Epithelial cell of proximal tubule (primary cell): ENCODE data around the gene SPRR2A. TPM values are rescaled to one million over a fixed set of nuclear protein-coding genes. Genes with fewer than 3 reads are reported as not detected.
"Not testable (repeated sequence)": the region's sequence is repeated elsewhere in the genome, so short reads cannot be mapped to it uniquely, and the experiment has no call there.

ENCODE experiments used
- DNase-seq: peaks from one replicate; pipeline ENCODE4 v3.0.0-alpha.2; 2011; ENCODE audit warnings: low read depth
- H3K4me3 ChIP-seq: 2 replicates; pipeline ENCODE4 v1.5.1; 2011; ENCODE audit warnings: low read depth, mild to moderate bottlenecking, low read length
- CTCF ChIP-seq: conservative IDR thresholded peaks from 2 replicates; pipeline ENCODE4 v1.5.1; 2012; ENCODE audit warnings: low read depth, mild to moderate bottlenecking, low read length
- total RNA-seq: library from RNA; depleted of rRNA; stranded (reverse); fragments of >200 nt; gene quantifications from 2 replicates; pipeline ENCODE4 v1.2.3, GENCODE V29; 2015

Gene SPRR2A
- total RNA-seq, 1 donor from 2014 or later, result 0.92 TPM

- no peak overlapping the region for H3K4me3 ChIP-seq
- TF ChIP-seq CTCF, result no peak
- no peak for DNase-seq
Measured at GRCh38 chr1:153025797-153026196, 31.5 kb downstream of the SPRR2A start.

DNA sequence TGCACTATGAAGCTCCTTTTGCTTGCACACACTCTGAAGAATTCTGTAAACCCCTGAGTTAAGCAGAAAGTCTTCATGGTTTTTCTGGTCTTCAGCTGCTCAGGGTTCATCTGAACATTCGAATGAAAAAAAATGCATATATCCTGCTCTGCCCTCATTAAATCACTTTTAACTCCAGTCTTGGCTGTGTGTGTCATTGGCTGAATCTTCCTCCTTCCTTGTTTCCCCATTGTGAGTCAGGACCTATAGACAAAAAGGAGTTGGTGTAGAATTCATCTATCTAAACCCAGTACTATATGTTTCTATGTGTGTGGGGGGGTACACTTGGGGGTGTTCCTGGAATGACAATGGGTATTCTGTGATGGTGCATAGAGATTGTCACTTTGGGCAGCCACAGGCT, 32.9 kb downstream of the SPRR2A start:
- H3K4me3 ChIP-seq, result no peak overlapping the region
- DNase-seq, result no peak
- TF ChIP-seq CTCF, result no peak

DNA sequence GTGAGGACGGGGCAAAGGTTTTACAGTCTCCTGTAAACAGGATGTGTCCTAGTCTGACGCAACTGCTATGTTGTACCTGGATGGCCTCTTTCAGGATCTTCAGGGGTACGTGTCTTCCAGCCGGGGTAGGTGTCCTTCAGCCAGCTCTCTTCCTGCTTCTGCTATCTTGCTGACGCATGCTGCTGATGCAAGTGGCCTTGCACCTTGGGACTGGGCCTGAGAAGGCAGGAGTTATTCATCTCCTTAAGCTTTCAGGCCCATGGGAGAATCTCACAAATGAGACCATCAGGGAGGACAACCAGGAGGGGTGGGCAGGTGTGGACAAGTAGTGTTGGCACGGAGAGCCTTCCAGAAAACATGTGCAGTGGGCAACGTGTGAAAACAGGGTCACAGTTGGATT, 34.2 kb downstream of the SPRR2A start:
- TF ChIP-seq CTCF, result no peak

GRCh38 chr1:153022340-153022739, 35.0 kb downstream of the SPRR2A start:
- DNase-seq, result not testable (repeated sequence)

More for the DNA sequence above, 34.2 kb downstream of the SPRR2A start:
- DNase-seq, result no peak
- H3K4me3 ChIP-seq, result no peak overlapping the region

DNA sequence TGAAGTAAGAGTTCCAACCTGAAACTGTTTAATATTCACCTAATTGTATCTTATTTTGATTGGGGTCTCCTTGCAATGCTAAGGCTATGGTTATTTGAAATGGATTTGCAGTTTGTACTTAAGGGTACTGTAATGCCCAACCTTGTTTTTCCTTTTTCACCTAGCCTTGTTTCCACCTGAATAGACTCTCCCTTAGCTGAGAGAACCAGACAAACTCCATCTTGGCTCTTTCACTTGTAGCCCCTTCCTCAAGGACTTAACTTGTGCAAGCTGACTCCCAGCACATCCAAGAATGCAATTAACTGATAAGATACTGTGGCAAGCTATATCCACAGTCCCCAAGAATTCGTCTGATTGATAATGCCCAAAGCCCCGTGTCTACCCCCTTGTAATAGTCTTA, 35.5 kb downstream of the SPRR2A start:
- DNase-seq, H3K4me3 ChIP-seq: not testable (repeated sequence)

More at GRCh38 chr1:153022340-153022739, 35.0 kb downstream of the SPRR2A start:
- H3K4me3 ChIP-seq, result not testable (repeated sequence)

DNA sequence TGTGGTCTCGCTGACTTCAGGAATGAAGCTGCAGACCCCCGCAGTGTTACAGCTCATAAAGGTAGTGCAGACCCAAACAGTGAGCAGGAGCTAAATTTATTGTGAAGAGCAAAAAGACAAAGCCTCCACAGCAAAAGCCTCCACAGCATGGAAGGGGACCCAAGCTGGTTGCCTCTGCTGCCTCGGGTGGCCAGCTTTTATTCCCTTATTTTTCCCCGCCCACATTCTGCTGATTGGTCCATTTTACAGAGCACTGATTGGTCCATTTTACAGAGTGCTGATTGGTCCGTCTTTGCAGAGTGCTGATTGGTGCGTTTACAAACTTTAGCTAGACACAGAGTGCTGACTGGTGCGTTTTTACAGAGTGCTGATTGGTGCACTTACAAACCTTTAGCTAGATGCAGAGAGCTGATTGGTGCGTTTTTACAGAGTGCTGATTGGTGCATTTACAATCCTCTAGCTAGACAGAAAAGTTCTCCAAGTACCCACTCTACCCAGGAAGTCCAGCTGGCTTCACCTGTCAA, 46.0 kb downstream of the SPRR2A start:
- H3K4me3 ChIP-seq, DNase-seq: not testable (repeated sequence)

Other genes with a start within 250 kb of the SPRR2A start
- gene LCE1B, start 245.5 kb downstream of the SPRR2A start, total RNA-seq, result not detected in 2 replicates
- not detected in 2 replicates for gene LCE1A, start 230.0 kb downstream of the SPRR2A start, total RNA-seq
- not detected in 2 replicates for gene LCE6A, start 214.7 kb downstream of the SPRR2A start, total RNA-seq
- gene LCE7A, start 197.5 kb downstream of the SPRR2A start, total RNA-seq, result not detected in 2 replicates
- gene SMCP, start 179.2 kb downstream of the SPRR2A start, total RNA-seq, result not detected in 2 replicates
- 0.35 and 2.1 TPM in 2 replicates for gene IVL, start 149.0 kb downstream of the SPRR2A start, total RNA-seq
- not detected in 2 replicates for gene SPRR5, start 110.3 kb downstream of the SPRR2A start, total RNA-seq
- gene SPRR4, start 86.9 kb downstream of the SPRR2A start, total RNA-seq, result not detected in 2 replicates
- gene SPRR1A, start 73.4 kb downstream of the SPRR2A start, total RNA-seq, result not detected in 2 replicates
- not detected in 2 replicates for gene SPRR3, start 55.8 kb downstream of the SPRR2A start, total RNA-seq
- gene SPRR1B, start 26.3 kb downstream of the SPRR2A start, total RNA-seq, result 0.75 TPM in 1 of 2 replicates, not detected in the other
- gene SPRR2D, start 16.4 kb downstream of the SPRR2A start, total RNA-seq, result not detected in 2 replicates
- gene SPRR2B, start 14.1 kb upstream of the SPRR2A start, total RNA-seq, result not detected in 2 replicates
- not detected in 2 replicates for gene SPRR2E, start 37.0 kb upstream of the SPRR2A start, total RNA-seq
- not detected in 2 replicates for gene SPRR2F, start 56.0 kb upstream of the SPRR2A start, total RNA-seq
- gene SPRR2G, start 93.4 kb upstream of the SPRR2A start, total RNA-seq, result not detected in 2 replicates
- not detected in 2 replicates for gene LELP1, start 145.9 kb upstream of the SPRR2A start, total RNA-seq
- 0.72 TPM in 1 of 2 replicates, not detected in the other for gene PRR9, start 160.1 kb upstream of the SPRR2A start, total RNA-seq
- not detected in 2 replicates for gene LORICRIN, start 202.2 kb upstream of the SPRR2A start, total RNA-seq